IPS DF 4.7 (cell line): ENCODE measurements around the gene MLN.
A peak's percentile ranks its signal among the peaks of the same experiment; 100 is the strongest.

Experiments used
- DNase-seq: peaks from one replicate; pipeline ENCODE4 v3.0.0-alpha.2; 2013; ENCODE audit warnings: low spot score; ENCODE audit errors: extremely low read depth

MLN gene, protein sequence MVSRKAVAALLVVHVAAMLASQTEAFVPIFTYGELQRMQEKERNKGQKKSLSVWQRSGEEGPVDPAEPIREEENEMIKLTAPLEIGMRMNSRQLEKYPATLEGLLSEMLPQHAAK

DNA sequence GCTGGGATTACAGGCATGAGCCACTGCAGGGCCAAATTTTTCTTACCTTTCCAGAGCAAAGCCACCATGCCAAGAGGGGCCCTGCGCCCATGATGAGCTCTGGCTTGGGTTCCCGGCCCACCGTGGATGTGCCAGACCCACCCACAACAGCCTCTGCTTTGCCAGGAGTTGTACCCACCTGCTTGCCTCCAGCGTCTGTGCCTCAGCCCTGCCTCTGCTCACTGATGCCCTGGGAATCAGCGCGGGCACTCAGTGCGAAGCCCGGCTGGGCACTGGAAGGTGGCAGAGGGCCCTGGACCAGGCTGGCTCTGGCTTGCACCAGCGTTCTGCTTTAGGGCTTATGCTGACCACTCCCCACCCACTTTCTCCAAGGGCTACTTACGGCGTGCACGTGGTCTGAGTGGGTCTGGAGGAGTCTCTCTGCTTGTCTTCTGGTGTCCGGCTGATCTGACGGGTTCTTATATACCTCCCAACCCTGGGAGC, at the start of gene MLN:
TSS of gene MLN (minus strand) at position 433 of the 483 bp plus-strand sequence. CDS start 2,840 bp downstream, outside the sequence.
- DNase-seq, result no peak

- DNase-seq, result no peak
Observed at GRCh38 chr6:33853026-33853425, 49.2 kb upstream of the MLN start.

GRCh38 chr6:33851959-33852358, 48.2 kb upstream of the MLN start:
- DNase-seq, result peak; percentile 49

- DNase-seq, result no peak
Observed at GRCh38 chr6:33850869-33851541, 47.2 kb upstream of the MLN start.

GRCh38 chr6:33850296-33850695, 46.5 kb upstream of the MLN start:
- DNase-seq, result no peak

- no peak for DNase-seq
Observed at GRCh38 chr6:33849500-33850075, 45.8 kb upstream of the MLN start.

DNA sequence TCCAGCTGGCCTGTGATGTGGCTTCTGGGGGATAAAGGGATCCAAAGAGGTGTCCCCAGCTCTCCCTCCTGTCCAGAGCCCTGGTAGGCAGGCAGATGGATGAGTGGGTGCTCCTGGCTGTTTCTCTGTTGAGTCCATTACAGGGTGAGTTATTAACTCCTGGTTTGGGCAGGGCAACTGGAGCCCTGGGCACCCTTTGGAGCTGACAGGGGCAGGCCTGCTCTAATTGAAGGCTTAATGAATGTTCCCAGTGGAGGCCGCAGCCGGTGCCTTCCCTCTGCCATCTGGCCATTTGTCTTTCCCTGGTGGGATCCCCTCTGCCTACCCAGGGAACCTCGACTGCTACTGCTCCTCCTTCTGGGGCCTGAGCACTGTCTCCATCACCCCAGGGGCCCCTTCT, 44.7 kb upstream of the MLN start:
- no peak for DNase-seq

- no peak for DNase-seq
Observed at GRCh38 chr6:33847867-33848266, 44.1 kb upstream of the MLN start.

DNA sequence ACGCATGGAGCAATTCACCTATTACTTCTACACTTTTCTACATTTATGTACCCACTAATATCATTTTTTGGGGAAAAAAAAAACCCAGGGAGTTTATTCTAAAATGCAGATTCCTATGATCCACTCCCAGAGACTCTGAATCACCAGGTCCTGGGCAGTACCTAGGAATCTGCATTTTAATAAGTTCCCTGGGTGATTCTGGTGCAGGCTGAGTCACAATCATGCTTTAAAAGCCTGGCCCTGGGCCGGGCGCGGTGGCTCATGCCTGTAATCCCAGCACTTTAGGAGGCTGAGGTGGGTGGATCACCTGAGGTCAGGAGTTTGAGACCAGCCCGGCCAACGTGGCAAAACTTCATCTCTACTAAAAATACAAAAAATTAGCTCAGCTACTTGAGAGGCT, 43.3 kb upstream of the MLN start:
- no peak for DNase-seq

DNA sequence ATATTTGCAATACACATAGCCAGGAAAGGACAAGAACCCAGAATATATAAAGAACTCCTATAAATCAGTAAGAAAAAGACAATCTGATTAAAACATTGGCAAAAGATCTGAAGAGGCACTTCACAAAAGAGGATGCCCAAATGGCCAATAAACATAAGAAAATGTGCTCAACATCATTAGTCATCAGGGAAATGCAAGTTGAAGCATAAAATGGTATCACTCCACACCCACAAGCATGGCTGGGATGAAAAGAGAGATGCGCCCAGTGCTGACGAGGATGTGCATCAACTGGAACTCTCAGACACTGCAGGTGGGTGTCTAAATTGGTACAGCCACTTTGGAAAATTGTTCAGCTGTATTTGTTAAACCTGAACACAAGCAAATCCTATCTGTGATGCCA, 42.4 kb upstream of the MLN start:
- no peak for DNase-seq

- no peak for DNase-seq
Observed at GRCh38 chr6:33845031-33845745, 41.4 kb upstream of the MLN start.

DNA sequence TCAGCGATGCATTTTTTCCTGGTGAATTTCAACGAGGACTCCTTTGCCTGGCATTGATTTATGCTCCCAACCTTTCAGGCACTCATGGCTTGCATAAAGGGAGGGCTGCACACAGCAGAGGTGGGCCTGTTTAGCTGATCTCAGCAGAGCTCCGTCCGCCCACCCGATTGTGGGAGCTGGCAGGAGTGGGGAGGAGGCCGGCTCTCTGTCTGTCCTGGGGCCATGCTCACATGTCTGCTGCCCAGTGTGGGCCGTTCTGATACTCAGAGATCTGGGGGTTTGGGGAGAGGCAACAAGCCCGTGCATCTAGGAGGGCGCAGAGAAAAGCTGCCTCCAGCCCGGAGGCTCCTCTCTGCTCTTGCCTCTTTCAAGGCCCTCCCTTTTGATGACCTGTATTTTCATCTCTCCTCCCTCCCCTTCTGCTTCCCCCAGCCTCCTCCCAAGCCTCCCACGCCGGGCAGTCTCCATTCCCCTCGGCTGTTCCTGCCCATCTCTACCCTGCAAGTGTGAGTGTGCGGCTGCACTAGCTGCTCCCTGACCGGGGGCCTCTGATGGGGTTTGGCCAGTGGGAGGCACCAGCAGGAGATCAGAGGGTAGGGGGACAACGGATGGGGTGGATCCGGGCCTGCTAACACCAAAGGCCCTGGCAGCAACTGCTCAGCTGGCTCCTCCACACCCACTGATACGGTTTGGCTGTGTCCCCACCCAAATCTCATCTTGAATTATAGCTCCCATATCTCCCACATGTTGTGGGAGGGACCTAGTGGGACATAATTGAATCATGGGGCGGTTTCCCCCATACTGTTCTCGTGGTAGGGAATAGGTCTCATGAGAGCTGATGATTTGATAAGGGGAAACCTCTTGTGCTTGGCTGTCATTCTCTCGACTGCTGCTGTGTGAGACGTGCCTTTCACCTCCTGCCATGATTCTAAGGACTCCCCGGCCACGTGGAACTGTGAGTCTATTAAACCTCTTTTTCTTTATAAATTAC, 39.6 kb upstream of the MLN start:
- DNase-seq, result no peak

- DNase-seq, result no peak
Observed at GRCh38 chr6:33841868-33842267, 38.1 kb upstream of the MLN start.

DNA sequence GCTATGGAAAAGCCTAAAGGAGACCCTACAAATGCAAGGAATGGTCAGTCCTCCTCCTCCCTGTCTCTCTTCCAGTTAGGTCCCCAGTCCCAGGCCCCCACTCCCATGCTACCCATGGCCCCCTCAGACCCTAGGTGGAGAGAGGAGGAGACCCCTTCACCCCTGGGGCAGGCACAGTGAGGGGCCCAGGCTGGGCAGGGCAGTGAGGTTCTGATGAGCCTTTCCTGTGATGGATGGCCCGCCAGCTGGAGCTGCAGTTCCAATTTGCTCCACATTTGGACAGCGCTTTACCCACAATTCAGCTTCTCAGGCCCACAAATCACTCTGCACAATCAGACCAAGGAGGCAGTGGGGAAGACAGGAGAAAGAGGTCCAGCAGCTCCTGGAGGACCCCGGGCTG, 37.3 kb upstream of the MLN start:
- DNase-seq, result no peak

GRCh38 chr6:33840048-33840926, 36.5 kb upstream of the MLN start:
- no peak for DNase-seq

- DNase-seq, result no peak
Observed at GRCh38 chr6:33839399-33840047, 35.7 kb upstream of the MLN start.

- no peak for DNase-seq
Observed at GRCh38 chr6:33838983-33839382, 35.2 kb upstream of the MLN start.

- no peak for DNase-seq
Observed at GRCh38 chr6:33837971-33838665, 34.3 kb upstream of the MLN start.
